ENCODE data around the gene GABARAPL1.

DNA sequence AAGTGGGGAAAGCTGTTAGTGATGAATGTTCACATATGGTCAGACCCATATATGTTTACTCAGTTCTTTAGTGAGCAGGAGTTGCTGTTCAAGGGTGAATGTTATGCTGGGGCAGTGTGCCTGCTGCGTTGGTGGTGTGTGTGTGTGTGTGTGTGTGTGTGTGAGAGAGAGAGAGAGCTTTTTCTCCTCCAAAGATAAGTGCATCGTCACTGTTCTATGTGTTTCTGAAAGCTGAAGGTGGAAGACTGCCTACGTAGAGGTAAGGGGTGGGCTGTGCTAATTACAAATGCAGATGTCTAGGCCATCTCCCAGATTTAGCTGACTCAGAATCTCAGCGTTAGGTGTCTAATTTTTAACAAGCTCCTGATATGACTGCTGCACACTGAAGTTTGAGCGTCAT is 10.5 kb downstream of the GABARAPL1 start:
- TF ChIP-seq POLR2A (IDR thresholded peaks at IDR 0.05; ENCODE audit: low read depth, low read length) (no peak), TAF1 (IDR thresholded peaks at IDR 0.05; ENCODE audit: borderline replicate concordance, low read depth, low read length) (no peak), POLR2AphosphoS5 (IDR thresholded peaks at IDR 0.05; ENCODE audit: low read depth, low read length) (no peak)
